GM18867 (cell line): ENCODE data around the gene ADM5.
A peak's percentile ranks its signal among the peaks of the same experiment; 100 is the strongest.

Experiments
- ATAC-seq: cut with Tn5 transposase; IDR thresholded peaks from one replicate; pipeline ENCODE4 v1.9.1; 2021; ENCODE audit warnings: mild to moderate bottlenecking, moderate library complexity; ENCODE audit not compliant: unreplicated experiment

ADM5 gene

GRCh38 chr19:49689133-49690078, at the start of gene ADM5:
Gene ADM5 (plus strand): TSS chr19:49689594. CDS start chr19:49689838, 244 bp downstream.
- ATAC-seq = no peak

- ATAC-seq = peak; percentile 60
Measured at GRCh38 chr19:49640113-49640898, 49.1 kb upstream of the ADM5 start, which contains the start of gene RRAS. Gene RRAS (minus strand): TSS chr19:49640143. CDS start chr19:49640098, 45 bp downstream.

- peak; percentile 59 for ATAC-seq
Measured at GRCh38 chr19:49641688-49642491, 47.5 kb upstream of the ADM5 start, which contains the start of gene SCAF1. Gene SCAF1 (plus strand): TSS chr19:49642209. CDS start chr19:49645027, 2,818 bp downstream.

GRCh38 chr19:49642492-49643035, 46.8 kb upstream of the ADM5 start:
- no peak for ATAC-seq

- ATAC-seq = no peak
Measured at GRCh38 chr19:49643466-49643865, 45.9 kb upstream of the ADM5 start.

GRCh38 chr19:49645592-49645991, 43.8 kb upstream of the ADM5 start:
- ATAC-seq = no peak

- ATAC-seq = no peak
Measured at GRCh38 chr19:49645995-49646394, 43.4 kb upstream of the ADM5 start.

GRCh38 chr19:49646586-49646985, 42.8 kb upstream of the ADM5 start:
- no peak for ATAC-seq

- no peak for ATAC-seq
Measured at GRCh38 chr19:49651029-49651819, 38.2 kb upstream of the ADM5 start.

GRCh38 chr19:49651820-49652550, 37.4 kb upstream of the ADM5 start:
- ATAC-seq = no peak

- no peak for ATAC-seq
Measured at GRCh38 chr19:49652551-49653465, 36.6 kb upstream of the ADM5 start.

- ATAC-seq = no peak
Measured at GRCh38 chr19:49653466-49653806, 36.0 kb upstream of the ADM5 start.

GRCh38 chr19:49654581-49654980, 34.8 kb upstream of the ADM5 start:
- ATAC-seq = no peak

GRCh38 chr19:49655570-49656455, 33.6 kb upstream of the ADM5 start:
- ATAC-seq = no peak

- ATAC-seq = no peak
Measured at GRCh38 chr19:49656456-49657109, 32.8 kb upstream of the ADM5 start.

- ATAC-seq = no peak
Measured at GRCh38 chr19:49657493-49658138, 31.8 kb upstream of the ADM5 start.
